CD14-positive monocyte (primary cell): ENCODE results near the gene LAMC1. TPM values are rescaled to one million over a fixed set of nuclear protein-coding genes. Genes with fewer than 3 reads are reported as not detected.

ENCODE experiments used
- DNase-seq, 3 donors: peaks; one replicate each; pipeline ENCODE4 v3.0.0-alpha.2; 2011 to 2022
- H2AFZ ChIP-seq: 2 replicates; pipeline ENCODE4 v1.6.0; 2012; ENCODE audit warnings: mild to moderate bottlenecking, low read depth, low read length, inconsistent platforms; ENCODE audit not compliant: insufficient read depth, poor library complexity, severe bottlenecking
- H3K27ac ChIP-seq, 2 donors: 1 replicate in 1 of 2; 2 replicates in 1 of 2; pipeline ENCODE4 v1.5.1; 2012 to 2013; ENCODE audit warnings: low read length in 2 of 2, control low read depth in 1 of 2, inconsistent platforms in 1 of 2, low read depth in 1 of 2, mild to moderate bottlenecking in 1 of 2
- H3K27me3 ChIP-seq, 2 donors: one replicate each; pipeline versions ENCODE4 v1.6.0 to v1.6.1; 2011 to 2013; ENCODE audit warnings: low read length in 2 of 2; ENCODE audit not compliant: control insufficient read depth in 2 of 2, insufficient read depth in 2 of 2
- H3K36me3 ChIP-seq, 2 donors: replicated peaks in 1 of 2; 1 replicate in 1 of 2; 2 replicates in 1 of 2; pipeline versions ENCODE4 v1.5.1 to v1.6.1; 2012 to 2013; ENCODE audit warnings: low read length in 2 of 2, control low read depth in 1 of 2, inconsistent platforms in 1 of 2, mild to moderate bottlenecking in 1 of 2; ENCODE audit not compliant: insufficient read depth in 2 of 2, control insufficient read depth in 1 of 2
- H3K4me1 ChIP-seq, 2 donors: 1 replicate in 1 of 2; 2 replicates in 1 of 2; pipeline versions ENCODE4 v1.5.1 to v1.6.1; 2012 to 2013; ENCODE audit warnings: low read length in 2 of 2, control low read depth in 1 of 2, inconsistent platforms in 1 of 2, mild to moderate bottlenecking in 1 of 2, moderate library complexity in 1 of 2; ENCODE audit not compliant: insufficient read depth in 2 of 2, control insufficient read depth in 1 of 2
- H3K4me2 ChIP-seq: replicated peaks from 2 replicates; pipeline ENCODE3; 2012; ENCODE audit warnings: low read length, moderate library complexity, mild to moderate bottlenecking; ENCODE audit not compliant: poor library complexity, severe bottlenecking; ENCODE audit errors: extremely low read depth
- H3K4me3 ChIP-seq, 3 experiments: fragments of 200-600 bp in 1 of 3; sonication (generic) in 1 of 3; replicated peaks in 1 of 3; 1 replicate in 2 of 3; 2 replicates in 1 of 3; pipeline ENCODE4 v1.5.1; 2011 to 2013; ENCODE audit warnings: low read length in 3 of 3, mild to moderate bottlenecking in 3 of 3, control low read depth in 2 of 3, low read depth in 2 of 3, inconsistent platforms in 1 of 3, moderate library complexity in 1 of 3
- H3K79me2 ChIP-seq: 2 replicates; pipeline ENCODE4 v1.6.0; 2012; ENCODE audit warnings: mild to moderate bottlenecking, control low read depth, inconsistent platforms, low read length, moderate library complexity; ENCODE audit not compliant: insufficient read depth
- H3K9ac ChIP-seq: 2 replicates; pipeline ENCODE4 v1.6.0; 2017; ENCODE audit warnings: low read length, mild to moderate bottlenecking; ENCODE audit not compliant: insufficient read depth, poor library complexity, severe bottlenecking
- H3K9me3 ChIP-seq, 2 donors: replicated peaks in 1 of 2; 1 replicate in 1 of 2; 2 replicates in 1 of 2; pipeline versions ENCODE4 v1.5.1 to v1.6.1; 2012 to 2013; ENCODE audit warnings: low read length in 2 of 2, control low read depth in 1 of 2; ENCODE audit not compliant: control insufficient read depth in 1 of 2, insufficient read depth in 1 of 2
- H4K20me1 ChIP-seq: 2 replicates; pipeline ENCODE4 v1.6.0; 2012; ENCODE audit warnings: mild to moderate bottlenecking, low read length, control low read depth, moderate library complexity; ENCODE audit not compliant: insufficient read depth
- H3K27ac Mint-ChIP-seq, 7 donors: one replicate each; pipeline ENCODE4 v1.8.0; 2020; ENCODE audit warnings: mild to moderate bottlenecking in 7 of 7, mixed read lengths in 7 of 7, moderate library complexity in 6 of 7, inconsistent platforms in 2 of 7
- H3K27me3 Mint-ChIP-seq, 3 donors: one replicate each; pipeline ENCODE4 v1.8.0; 2021 to 2022; ENCODE audit warnings: low read depth in 3 of 3, mild to moderate bottlenecking in 3 of 3, mixed read lengths in 3 of 3, moderate library complexity in 3 of 3, inconsistent platforms in 1 of 3
- H3K36me3 Mint-ChIP-seq, 2 donors: one replicate each; pipeline ENCODE4 v1.8.0; 2020; ENCODE audit warnings: mixed read lengths in 2 of 2, inconsistent platforms in 1 of 2, mild to moderate bottlenecking in 1 of 2
- H3K4me1 Mint-ChIP-seq: one replicate; pipeline ENCODE4 v1.8.0; 2020; ENCODE audit warnings: mild to moderate bottlenecking, mixed read lengths
- H3K4me3 Mint-ChIP-seq, 2 donors: one replicate each; pipeline ENCODE4 v1.8.0; 2020; ENCODE audit warnings: mild to moderate bottlenecking in 2 of 2, mixed read lengths in 2 of 2, moderate library complexity in 1 of 2
- H3K9me3 Mint-ChIP-seq, 7 donors: one replicate each; pipeline ENCODE4 v1.8.0; 2020 to 2022; ENCODE audit warnings: mixed read lengths in 7 of 7, mild to moderate bottlenecking in 6 of 7, moderate library complexity in 6 of 7, inconsistent platforms in 2 of 7
- CTCF ChIP-seq: fragments of 200-600 bp; IDR thresholded peaks from one replicate; pipeline ENCODE4 v1.8.0; 2022; ENCODE audit warnings: antibody characterized with exemption, mild to moderate bottlenecking
- WGBS: methylation state at CpG from one replicate; pipeline ENCODE4 v1.1.5; 2013; ENCODE audit warnings: missing lambda C conversion rate; ENCODE audit not compliant: insufficient coverage; 5-methylcytosine and 5-hydroxymethylcytosine counted together
- intact Hi-C, 2 donors: fragments of 100-400 bp; cut with micrococcal nuclease; formaldehyde crosslinking; loops; one replicate each; pipeline versions ENCODE4 v1.15.0 to v1.15.1; 2023
- polyA plus RNA-seq, 3 donors: library from polyadenylated mRNA; depleted of rRNA in 1 of 3; unstranded in 2 of 3; stranded (reverse) in 1 of 3; fragments of 300-500 nt in 2 of 3; fragments of >200 nt in 1 of 3; fragmentation: Illumina TruSeq in 2 of 3; gene quantifications; 1 replicate in 2 of 3; 2 replicates in 1 of 3; pipeline ENCODE4 v1.2.3, GENCODE V29; 2012 to 2021

Gene LAMC1
- polyA plus RNA-seq, 3 donors, result 0.34 to 1.7 (median 0.95) TPM

- peaks cover 23 to 40% of the 10 kb centered on the region in 2 donors for H3K27me3 ChIP-seq
- H3K4me1 ChIP-seq, result no peaks in the 10 kb centered on the region
- Mint-ChIP-seq H3K27me3 (peaks cover 27 to 37% (median 29%) of the 10 kb centered on the region in 3 donors), H3K9me3 (peaks cover 0 to 8% (median 2%) of the 10 kb centered on the region in 7 donors), H3K4me1 (peaks cover 7% of the 10 kb centered on the region), H3K27ac (no peak overlapping the region), H3K4me3 (no peak overlapping the region), H3K36me3 (no peaks in the 10 kb centered on the region)
- DNase-seq, result no peak
- no peaks in the 10 kb centered on the region for H3K79me2 ChIP-seq
- no peaks in the 10 kb centered on the region for H3K36me3 ChIP-seq
- 100% methylated on average over 1 of the region's 1 CpG for WGBS
- H3K9ac ChIP-seq, result no peak overlapping the region
- no peak for TF ChIP-seq CTCF
- intact Hi-C loops, result no loop called here
- H2AFZ ChIP-seq, result no peak overlapping the region
- no peaks in the 10 kb centered on the region for H3K9me3 ChIP-seq
- no peak overlapping the region for H3K4me2 ChIP-seq
- no peak overlapping the region for H3K4me3 ChIP-seq
- H3K27ac ChIP-seq, result no peak overlapping the region
- no peaks in the 10 kb centered on the region for H4K20me1 ChIP-seq
These were observed 165.0 kb downstream of the LAMC1 start for GRCh38 chr1:183188240-183188639.

- no peak for TF ChIP-seq CTCF
These were observed 168.6 kb downstream of the LAMC1 start for GRCh38 chr1:183191833-183192232.

More at GRCh38 chr1:183191833-183192232, 168.6 kb downstream of the LAMC1 start:
- Histone ChIP-seq H3K4me2 (no peak overlapping the region), H3K4me3 (no peak overlapping the region), H3K9ac (no peak overlapping the region), H3K79me2 (no peaks in the 10 kb centered on the region), H3K9me3 (no peaks in the 10 kb centered on the region), H3K27me3 (peaks cover 16 to 24% of the 10 kb centered on the region in 2 donors), H3K36me3 (no peaks in the 10 kb centered on the region), H2AFZ (no peak overlapping the region), H3K4me1 (no peaks in the 10 kb centered on the region), H4K20me1 (no peaks in the 10 kb centered on the region), H3K27ac (no peak overlapping the region)
- Mint-ChIP-seq H3K4me1 (peaks cover 3% of the 10 kb centered on the region), H3K4me3 (no peak overlapping the region), H3K9me3 (peaks cover 0 to 2% (median 0%) of the 10 kb centered on the region in 7 donors), H3K27me3 (peaks cover 12 to 22% (median 19%) of the 10 kb centered on the region in 3 donors), H3K27ac (no peak overlapping the region), H3K36me3 (no peaks in the 10 kb centered on the region)
- no peak for DNase-seq
- no CpG with 5 or more reads among the region's 1 CpG for WGBS
- intact Hi-C loops, result no loop called here
